SIG-M5 treated with dmso at 0.1 percent for 504 hours (cell line): ENCODE measurements around the gene SI.
"Not testable (repeated sequence)": the region's sequence is repeated elsewhere in the genome, so short reads cannot be mapped to it uniquely, and the experiment has no call there.

Experiments
- DNase-seq: peaks from one replicate; lab custom pipeline; 2025; ENCODE audit not compliant: unreplicated experiment; lab: John Stamatoyannopoulos, UW

The SI gene

DNA sequence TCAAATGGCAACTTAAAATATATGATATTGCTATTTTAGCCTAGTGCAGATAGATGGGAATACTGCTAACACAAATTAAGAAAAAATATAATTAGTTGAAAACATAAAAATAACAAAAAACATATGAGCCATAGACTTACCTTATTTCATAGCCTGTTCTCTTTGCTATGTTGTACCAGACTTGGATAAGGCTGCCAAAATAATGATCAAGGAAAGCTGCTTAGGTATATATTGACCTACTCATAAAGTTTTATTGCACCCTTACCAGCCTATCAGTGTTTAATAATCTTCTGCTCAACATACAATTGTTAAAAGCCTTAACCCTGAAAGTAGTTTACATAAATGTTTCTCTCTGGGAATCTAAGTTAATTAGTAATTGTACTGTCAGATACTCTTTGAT is at the start of gene SI:
SI (minus strand) TSS at position 204 of the 400 bp plus-strand sequence. CDS start 2,484 bp downstream, outside the sequence.
- no peak for DNase-seq

DNA sequence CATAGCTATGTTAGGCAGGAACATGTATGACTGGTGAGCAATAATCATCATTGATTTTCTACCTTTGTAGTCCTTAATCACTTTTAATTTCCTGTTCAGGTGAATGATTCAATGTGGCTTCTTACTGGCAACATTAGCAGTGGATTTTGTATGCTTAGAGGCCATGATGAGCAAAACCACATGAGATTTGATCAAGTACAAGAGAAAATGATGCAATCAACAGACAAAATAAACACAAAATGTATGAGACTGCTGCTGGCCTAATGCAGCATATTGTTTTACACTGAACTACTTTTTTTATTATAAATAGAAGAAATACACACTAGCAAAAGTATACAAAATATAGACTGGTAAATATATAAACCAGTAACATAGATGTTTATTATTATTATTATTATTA is 47.5 kb upstream of the SI start:
- no peak for DNase-seq

DNA sequence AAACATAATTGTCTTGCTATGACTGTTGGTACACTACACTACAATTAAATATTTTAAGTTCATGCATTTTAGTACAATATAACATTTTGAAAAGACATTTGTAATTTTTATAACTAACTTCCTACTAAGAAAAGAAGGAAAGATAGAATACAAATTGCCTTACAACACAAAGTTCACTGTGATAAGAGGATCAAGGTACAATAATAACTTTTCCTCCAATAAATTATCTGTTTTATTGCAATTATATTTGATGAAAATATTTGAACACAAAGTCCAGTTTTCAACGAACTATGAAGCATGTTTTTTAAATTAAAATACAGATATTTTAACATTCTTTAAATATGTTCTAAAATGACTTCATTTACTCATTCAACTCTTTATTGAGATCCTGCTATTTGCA is 33.1 kb upstream of the SI start:
- DNase-seq, result no peak

DNA sequence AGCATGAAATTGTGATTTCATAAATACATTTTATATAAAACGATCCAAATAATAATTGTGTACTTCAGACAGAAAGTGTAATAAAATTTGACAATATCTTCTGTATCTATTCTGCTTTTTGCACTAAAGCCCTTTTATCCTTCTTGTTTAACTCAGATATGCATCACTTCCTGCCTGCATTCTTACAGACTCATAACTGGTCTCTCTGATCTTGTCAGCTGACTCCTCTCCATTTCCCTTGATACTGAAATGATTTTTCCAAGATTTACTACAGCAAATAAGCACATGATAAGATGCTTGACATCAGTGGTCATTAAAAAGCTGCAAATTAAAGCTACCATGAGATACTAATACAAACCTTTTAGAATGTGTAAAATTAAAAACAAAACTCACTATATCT is 25.3 kb upstream of the SI start:
- no peak for DNase-seq

DNA sequence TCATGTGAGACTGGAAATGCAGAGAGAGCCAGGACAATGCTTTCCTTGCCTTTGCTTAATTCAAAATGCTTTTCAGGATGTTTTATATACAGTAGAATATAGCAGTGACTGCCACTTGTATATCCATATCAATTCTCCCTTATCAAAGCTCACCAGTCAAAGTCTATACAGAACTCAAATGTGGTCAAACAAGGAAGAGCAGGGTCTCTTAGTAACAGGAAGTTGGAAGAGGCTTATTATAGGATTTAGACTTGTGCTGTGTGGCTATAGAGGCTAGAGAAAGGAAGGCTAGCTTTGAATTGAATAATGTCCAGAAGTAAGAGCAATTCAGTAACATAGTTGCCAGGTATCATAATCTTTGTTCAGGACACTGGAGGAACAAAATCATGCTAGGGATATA is 4.4 kb upstream of the SI start:
- DNase-seq, result no peak

DNA sequence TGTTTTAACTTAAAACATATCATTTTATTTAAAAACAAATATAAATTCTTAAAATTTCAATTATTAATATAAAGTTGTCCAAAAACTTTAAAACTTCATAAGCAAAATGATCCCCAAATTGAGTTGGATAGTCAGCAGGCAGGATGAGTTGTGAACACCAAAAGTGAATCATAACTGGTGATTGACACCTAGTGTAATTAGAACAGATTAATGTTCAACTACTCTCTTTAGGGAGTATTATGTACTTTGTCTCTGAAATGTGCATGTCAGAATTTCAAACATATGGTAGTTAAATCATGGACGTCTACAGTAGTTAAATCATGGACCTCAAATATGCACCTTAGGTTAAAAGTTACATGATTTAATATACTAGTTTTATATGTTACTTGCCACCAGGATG is 2.9 kb upstream of the SI start:
- DNase-seq, result no peak

DNA sequence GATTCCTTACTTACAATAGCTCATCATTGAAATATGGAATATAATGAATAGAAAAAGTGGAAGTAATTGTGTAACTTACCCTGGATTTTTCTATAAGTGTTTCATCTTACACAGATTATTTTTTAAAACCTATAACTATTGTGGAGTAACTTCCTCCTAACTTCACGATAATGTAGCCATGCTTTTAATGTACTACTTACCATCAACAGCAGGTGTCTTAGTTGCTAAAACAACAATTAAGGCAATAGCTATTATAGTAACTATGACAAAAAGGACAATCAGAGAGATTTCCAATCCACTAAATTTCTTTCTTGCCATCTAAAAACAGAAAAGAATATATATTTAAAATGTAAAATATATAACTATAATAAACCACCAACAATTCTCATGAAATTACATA is 2.6 kb downstream of the SI start:
- no peak for DNase-seq

DNA sequence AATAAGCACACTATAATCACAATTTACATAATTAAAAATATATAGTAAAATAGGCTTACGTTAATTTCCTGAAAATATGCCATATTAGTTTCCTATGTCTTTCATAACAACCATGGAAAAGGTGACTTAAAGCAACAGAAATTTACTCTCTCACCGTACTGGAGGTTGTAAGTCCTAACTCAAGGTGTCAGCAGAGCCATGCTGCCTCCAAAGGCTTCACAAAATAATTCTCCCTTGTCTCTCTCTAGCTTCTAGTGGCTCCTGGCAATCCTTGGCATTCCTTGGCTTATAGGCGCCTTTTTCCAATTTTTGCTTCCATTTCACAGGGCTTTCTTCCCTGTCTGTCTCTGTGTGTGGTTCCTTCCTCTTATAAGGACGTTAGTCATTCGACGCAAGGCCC is 7.6 kb downstream of the SI start:
- no peak for DNase-seq

DNA sequence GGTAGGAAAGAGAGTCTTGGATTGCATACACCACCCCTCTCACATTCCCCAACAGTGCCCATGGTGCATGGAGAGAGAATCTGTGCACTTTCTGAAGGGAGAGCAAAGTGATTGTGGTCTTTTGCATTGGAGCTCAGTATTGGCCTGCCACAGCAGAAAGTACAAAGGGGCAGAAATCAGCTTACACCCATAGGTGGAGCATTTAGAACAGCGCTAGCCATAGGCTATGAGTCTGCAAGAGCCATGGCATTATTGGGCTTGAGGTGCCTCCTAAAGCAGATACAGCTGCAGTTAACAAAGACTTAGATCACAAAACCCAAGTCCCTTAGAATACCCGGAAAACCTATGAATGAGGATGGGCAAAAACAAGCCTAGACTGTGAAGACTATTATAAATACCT is 21.8 kb downstream of the SI start:
- DNase-seq, result no peak

DNA sequence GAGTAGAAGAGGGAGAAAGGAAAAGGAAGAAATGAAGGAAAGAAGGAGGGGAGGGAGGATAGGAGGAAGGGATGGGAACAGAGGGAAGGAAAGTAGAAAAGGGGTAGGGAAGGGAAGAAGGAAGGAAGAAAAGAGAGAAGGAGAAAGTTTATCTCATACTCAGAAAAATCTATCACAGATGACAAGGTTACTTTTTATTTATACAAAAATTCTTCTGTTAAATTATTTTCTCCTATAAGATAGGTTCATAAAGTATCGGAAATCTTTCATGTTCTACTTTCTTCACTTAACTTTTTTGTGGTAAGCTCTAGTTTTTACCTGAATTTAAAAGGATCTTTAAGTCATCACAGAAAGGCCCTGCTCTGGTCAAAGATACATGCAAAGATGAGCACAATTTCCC is 38.1 kb downstream of the SI start:
- no peak for DNase-seq

DNA sequence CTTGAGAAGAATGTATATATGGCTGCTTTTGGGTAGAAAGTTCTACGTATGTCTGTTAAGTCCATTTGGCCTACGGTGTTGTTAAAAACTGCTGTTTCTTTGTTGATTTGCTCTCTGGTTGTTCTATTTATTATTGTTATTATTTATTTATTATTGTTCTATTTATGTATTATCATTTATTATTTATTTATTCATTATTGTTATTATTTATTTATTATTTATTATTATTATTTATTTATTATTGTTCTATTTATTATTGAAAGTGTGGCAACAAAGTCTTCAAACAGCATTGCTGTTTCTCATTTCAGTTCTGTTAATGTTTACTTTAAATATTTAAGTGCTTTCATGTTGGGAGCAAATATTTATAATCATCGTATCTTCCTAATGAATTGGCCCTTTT is 66.7 kb downstream of the SI start:
- DNase-seq, result no peak

DNA sequence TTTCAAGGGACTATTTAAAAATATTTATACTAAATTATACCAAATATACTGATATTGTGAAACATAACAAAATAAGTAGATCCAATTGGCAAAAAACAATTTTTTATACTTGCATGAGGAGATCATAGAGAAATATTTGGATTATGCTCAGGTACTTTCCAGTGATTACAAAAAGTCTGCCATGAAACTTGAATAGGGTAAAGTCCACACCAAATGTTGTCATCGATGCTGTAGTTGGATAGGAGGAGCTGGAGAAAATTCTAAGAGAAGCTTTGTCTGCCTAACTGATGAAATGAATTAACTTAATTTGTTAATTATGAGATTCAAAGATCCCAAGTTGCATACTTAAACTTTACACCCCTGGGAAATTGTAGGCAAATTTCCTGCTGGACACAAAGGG is 93.3 kb downstream of the SI start:
- no peak for DNase-seq

DNA sequence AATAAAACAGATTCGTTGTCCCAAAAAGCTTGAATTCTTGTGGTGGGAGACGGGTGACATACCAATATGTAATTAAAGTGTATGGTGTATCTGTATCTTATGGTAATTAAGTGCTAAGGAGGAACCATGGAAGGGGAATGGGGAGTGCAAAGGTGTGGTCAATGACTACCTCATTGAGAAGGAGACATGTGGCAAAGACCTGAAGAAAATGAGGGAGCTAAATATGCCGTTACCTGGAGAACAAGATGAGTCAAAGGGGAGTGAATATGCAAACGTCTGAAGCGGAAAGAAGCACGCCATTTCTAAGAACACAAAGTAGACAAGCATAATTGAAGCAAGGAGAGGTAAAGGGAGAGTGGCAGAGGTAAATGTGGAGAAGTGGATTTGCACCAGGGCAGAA is 115.7 kb downstream of the SI start:
- no peak for DNase-seq

DNA sequence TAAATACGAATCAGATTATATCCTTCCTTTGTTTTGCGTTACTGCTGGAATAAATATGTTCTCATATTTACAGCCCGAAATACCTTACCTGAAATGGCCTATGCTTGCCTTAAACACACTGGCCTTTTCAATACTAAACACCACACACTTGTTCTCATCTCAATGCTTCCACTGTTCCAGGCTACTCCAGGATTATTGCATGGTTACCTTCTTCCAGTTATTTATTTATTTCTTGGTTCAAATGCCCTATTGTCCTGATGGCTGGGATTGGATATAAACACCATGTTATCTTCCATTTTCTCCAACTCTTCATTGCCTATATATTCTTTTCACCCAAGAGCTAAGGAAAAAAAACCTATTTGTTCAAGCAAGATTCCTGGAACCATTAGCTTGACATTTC is 125.3 kb downstream of the SI start:
- DNase-seq, result no peak

DNA sequence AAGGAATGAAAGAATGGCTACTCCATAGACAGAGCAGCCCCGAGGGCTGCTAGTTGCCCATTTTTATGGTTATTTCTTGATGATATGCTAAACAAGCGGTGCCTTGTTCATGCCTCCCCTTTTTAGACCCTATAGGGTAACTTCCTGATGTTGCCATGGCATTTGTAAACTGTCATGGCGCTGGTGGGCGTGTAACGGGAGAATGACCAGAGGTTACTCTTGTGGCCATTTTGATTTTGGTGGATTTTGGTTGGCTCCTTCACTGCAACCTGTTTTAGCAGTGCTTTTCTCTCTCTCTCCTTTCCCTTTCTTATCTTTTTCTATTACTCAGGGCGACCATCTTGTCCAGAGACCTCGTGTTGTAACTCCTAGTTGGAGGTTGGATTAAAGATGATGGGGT is 126.9 kb downstream of the SI start:
- DNase-seq, result not testable (repeated sequence)

DNA sequence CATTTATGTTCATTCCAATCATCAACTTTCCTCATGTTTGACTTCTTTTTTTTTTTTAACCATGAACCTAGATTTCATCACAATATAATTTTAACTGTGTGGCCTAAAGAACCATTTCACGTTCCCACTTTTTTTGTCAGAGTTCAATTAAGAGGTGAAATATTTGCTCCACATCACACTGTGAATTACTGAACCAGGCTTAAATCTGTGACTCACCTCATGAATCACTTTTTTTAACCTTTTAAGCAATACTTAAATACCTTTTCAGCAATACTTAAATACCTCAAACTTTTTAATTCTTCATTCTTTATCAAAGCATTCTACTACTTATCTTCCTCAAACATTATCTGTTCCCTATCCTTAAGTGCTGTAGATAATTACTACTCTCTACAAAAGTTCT is 137.6 kb downstream of the SI start:
- no peak for DNase-seq

DNA sequence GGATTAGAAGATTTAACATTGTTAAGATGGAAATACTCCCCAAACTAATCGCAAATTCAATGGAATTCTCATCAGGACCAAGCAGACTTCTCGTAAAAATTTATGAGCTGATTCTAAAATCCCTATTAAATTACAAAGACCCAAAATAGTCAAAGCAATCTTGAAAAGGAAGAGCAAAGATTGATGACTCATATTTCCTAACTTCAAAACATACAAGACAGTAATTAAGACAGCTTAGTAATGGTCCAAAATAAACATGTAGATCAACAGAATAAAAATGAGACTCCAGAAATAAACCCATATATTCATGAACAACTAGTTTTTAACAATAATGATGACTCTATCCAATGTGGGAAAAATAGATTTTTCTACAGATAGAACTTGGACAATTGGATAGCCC is 148.7 kb downstream of the SI start:
- no peak for DNase-seq
